Hepatocyte (in vitro differentiated cells): ENCODE results near the gene DGKD. TPM values are rescaled to one million over a fixed set of nuclear protein-coding genes. Genes with fewer than 3 reads are reported as not detected.

Experiments
- DNase-seq: peaks from one replicate; pipeline ENCODE4 v3.0.0-alpha.2; 2016; ENCODE audit warnings: low spot score
- H2AFZ ChIP-seq: fragments of 200-600 bp; sonication (generic); 2 replicates; pipeline ENCODE4 v1.6.0; 2016; ENCODE audit warnings: antibody characterized with exemption, mild to moderate bottlenecking
- H3K27ac ChIP-seq: fragments of 200-600 bp; sonication (generic); 2 replicates; pipeline ENCODE4 v1.5.1; 2016; ENCODE audit warnings: mild to moderate bottlenecking
- H3K27me3 ChIP-seq: fragments of 200-600 bp; sonication (generic); 2 replicates; pipeline ENCODE4 v1.6.1; 2016
- H3K36me3 ChIP-seq: fragments of 200-600 bp; sonication (generic); replicated peaks from 2 replicates; pipeline ENCODE4 v1.5.1; 2016; ENCODE audit warnings: low read depth; ENCODE audit not compliant: insufficient read depth
- H3K4me1 ChIP-seq: fragments of 200-600 bp; sonication (generic); 2 replicates; pipeline ENCODE4 v1.5.1; 2016; ENCODE audit warnings: mild to moderate bottlenecking, moderate library complexity; ENCODE audit not compliant: insufficient read depth
- H3K4me2 ChIP-seq: fragments of 200-600 bp; sonication (generic); 2 replicates; pipeline ENCODE4 v1.6.0; 2016
- H3K4me3 ChIP-seq: fragments of 200-600 bp; sonication (generic); 2 replicates; pipeline ENCODE4 v1.5.1; 2016; ENCODE audit warnings: mild to moderate bottlenecking
- H3K79me2 ChIP-seq: fragments of 200-600 bp; sonication (generic); 2 replicates; pipeline ENCODE4 v1.6.0; 2017; ENCODE audit warnings: mild to moderate bottlenecking
- H3K9me2 ChIP-seq: fragments of 200-600 bp; sonication (generic); replicated peaks from 2 replicates; pipeline ENCODE4 v1.6.0; 2017; ENCODE audit warnings: mild to moderate bottlenecking; ENCODE audit not compliant: insufficient read depth
- H3K9me3 ChIP-seq: fragments of 200-600 bp; sonication (generic); 2 replicates; pipeline ENCODE4 v1.5.1; 2016; ENCODE audit warnings: low read depth, mild to moderate bottlenecking
- H4K20me1 ChIP-seq: fragments of 200-600 bp; sonication (generic); 2 replicates; pipeline ENCODE4 v1.6.0; 2016; ENCODE audit warnings: mild to moderate bottlenecking; ENCODE audit not compliant: insufficient read depth, poor library complexity, severe bottlenecking
- CTCF ChIP-seq: fragments of 200-600 bp; sonication (generic); IDR thresholded peaks from 2 replicates; pipeline ENCODE4 v1.5.1; 2016; ENCODE audit warnings: antibody characterized with exemption, mild to moderate bottlenecking; ENCODE audit not compliant: poor library complexity
- EZH2 ChIP-seq: fragments of 200-600 bp; sonication (generic); IDR thresholded peaks from 2 replicates; pipeline ENCODE4 v1.6.1; 2016; ENCODE audit warnings: antibody characterized with exemption, mild to moderate bottlenecking, borderline replicate concordance
- EZH2phosphoT487 ChIP-seq: fragments of 200-600 bp; sonication (generic); IDR thresholded peaks from one replicate; pipeline ENCODE4 v1.6.1; 2018; ENCODE audit warnings: antibody characterized with exemption, mild to moderate bottlenecking, low read depth, moderate library complexity; ENCODE audit not compliant: unreplicated experiment, severe bottlenecking
- WGBS: methylation state at CpG from one replicate; pipeline ENCODE4 v1.1.6; 2016; ENCODE audit warnings: low lambda C conversion rate; ENCODE audit errors: missing lambda C conversion rate; 5-methylcytosine and 5-hydroxymethylcytosine counted together
- polyA plus RNA-seq: library from polyadenylated mRNA; unstranded; fragments of >200 nt; fragmentation: Nextera tagmentation; extraction: Ambion mirVana; gene quantifications from 2 replicates; pipeline ENCODE4 v1.2.1, GENCODE V29; 2016
- total RNA-seq: library from RNA; depleted of rRNA; stranded (reverse); fragments of >200 nt; gene quantifications from 2 replicates; pipeline ENCODE4 v1.2.3, GENCODE V29; 2014

The DGKD gene
- 14.2 and 15.2 TPM in 2 replicates for total RNA-seq
- 13.6 and 14.3 TPM in 2 replicates for polyA plus RNA-seq

- peak; percentile 86 for DNase-seq
- H3K4me2 ChIP-seq: peak within 1 kb of the TSS; percentile 94
- H3K79me2 ChIP-seq: peaks cover 36% of the 10 kb centered on the region
- peaks cover 6% of the 10 kb centered on the region for H4K20me1 ChIP-seq
- peak; percentile 59 for TF ChIP-seq CTCF
- no peak for TF ChIP-seq EZH2phosphoT487
- peak within 1 kb of the TSS; percentile 88 for H3K27ac ChIP-seq
- WGBS: 2% methylated on average over 24 of the region's 56 CpGs
- H2AFZ ChIP-seq: peak within 1 kb of the TSS; percentile 94
- H3K4me3 ChIP-seq: peak within 1 kb of the TSS; percentile 78
- H3K9me3 ChIP-seq: no peaks in the 10 kb centered on the region
- H3K9me2 ChIP-seq: no peaks in the 10 kb centered on the region
- H3K36me3 ChIP-seq: no peaks in the 10 kb centered on the region
- peaks cover 30% of the 10 kb centered on the region for H3K4me1 ChIP-seq
- H3K27me3 ChIP-seq: no peaks in the 10 kb centered on the region
Observed at GRCh38 chr2:233353769-233354499, at the start of gene DGKD. TSS of gene DGKD (plus strand) at chr2:233354494. CDS start at chr2:233354519, 25 bp downstream.

- no peak within 1 kb of the TSS for H3K27ac ChIP-seq
- no peak within 1 kb of the TSS for H2AFZ ChIP-seq
- no peaks in the 10 kb centered on the region for H3K9me3 ChIP-seq
- 66% methylated on average over 7 of the region's 7 CpGs for WGBS
- no peaks in the 10 kb centered on the region for H4K20me1 ChIP-seq
- H3K4me2 ChIP-seq: no peak within 1 kb of the TSS
- H3K4me3 ChIP-seq: no peak within 1 kb of the TSS
- no peaks in the 10 kb centered on the region for H3K36me3 ChIP-seq
- DNase-seq: no peak
- H3K4me1 ChIP-seq: no peaks in the 10 kb centered on the region
- H3K79me2 ChIP-seq: no peaks in the 10 kb centered on the region
- H3K9me2 ChIP-seq: no peaks in the 10 kb centered on the region
- no peaks in the 10 kb centered on the region for H3K27me3 ChIP-seq
- TF ChIP-seq EZH2 (no peak), CTCF (no peak), EZH2phosphoT487 (no peak)
Observed at GRCh38 chr2:233307565-233307964, 46.7 kb upstream of the DGKD start, which contains the start of gene SAG. TSS of gene SAG (plus strand) at chr2:233307816. CDS start at chr2:233309190, 1,374 bp downstream.

- Histone ChIP-seq H3K36me3 (no peaks in the 10 kb centered on the region), H3K9me3 (no peaks in the 10 kb centered on the region), H3K4me1 (no peaks in the 10 kb centered on the region), H2AFZ (no peak overlapping the region), H3K4me3 (no peak overlapping the region), H3K79me2 (no peaks in the 10 kb centered on the region), H3K4me2 (no peak overlapping the region), H3K27me3 (no peaks in the 10 kb centered on the region), H4K20me1 (no peaks in the 10 kb centered on the region), H3K9me2 (no peaks in the 10 kb centered on the region), H3K27ac (no peak overlapping the region)
- 90% methylated on average over 11 of the region's 11 CpGs for WGBS
- no peak for DNase-seq
- TF ChIP-seq EZH2phosphoT487: no peak
- no peak for TF ChIP-seq CTCF
- no peak for TF ChIP-seq EZH2
Observed at GRCh38 chr2:233311241-233311926, 42.9 kb upstream of the DGKD start.
